Measurements from ENCODE around the gene PPP1R12A.

DNA sequence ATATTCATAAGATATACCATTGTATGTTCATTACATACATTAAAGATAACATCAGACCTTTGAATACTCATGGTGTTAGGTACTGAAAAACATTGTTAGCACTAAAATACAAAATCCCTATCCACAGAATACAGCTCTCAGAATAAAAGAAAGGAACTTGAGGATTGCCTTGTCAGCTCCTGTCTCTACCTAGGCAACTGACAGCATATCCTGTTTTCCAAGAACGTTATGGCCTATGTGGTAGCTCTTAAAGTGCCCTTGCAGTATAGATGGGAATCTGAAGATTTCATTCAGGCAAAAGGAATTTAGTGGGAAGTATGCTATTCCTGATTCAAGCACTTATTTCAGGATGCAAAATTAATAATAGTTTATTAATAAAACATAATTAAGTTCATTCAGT is 1.8 kb upstream of the PPP1R12A start:
- TF ChIP-seq, protein P1, sequence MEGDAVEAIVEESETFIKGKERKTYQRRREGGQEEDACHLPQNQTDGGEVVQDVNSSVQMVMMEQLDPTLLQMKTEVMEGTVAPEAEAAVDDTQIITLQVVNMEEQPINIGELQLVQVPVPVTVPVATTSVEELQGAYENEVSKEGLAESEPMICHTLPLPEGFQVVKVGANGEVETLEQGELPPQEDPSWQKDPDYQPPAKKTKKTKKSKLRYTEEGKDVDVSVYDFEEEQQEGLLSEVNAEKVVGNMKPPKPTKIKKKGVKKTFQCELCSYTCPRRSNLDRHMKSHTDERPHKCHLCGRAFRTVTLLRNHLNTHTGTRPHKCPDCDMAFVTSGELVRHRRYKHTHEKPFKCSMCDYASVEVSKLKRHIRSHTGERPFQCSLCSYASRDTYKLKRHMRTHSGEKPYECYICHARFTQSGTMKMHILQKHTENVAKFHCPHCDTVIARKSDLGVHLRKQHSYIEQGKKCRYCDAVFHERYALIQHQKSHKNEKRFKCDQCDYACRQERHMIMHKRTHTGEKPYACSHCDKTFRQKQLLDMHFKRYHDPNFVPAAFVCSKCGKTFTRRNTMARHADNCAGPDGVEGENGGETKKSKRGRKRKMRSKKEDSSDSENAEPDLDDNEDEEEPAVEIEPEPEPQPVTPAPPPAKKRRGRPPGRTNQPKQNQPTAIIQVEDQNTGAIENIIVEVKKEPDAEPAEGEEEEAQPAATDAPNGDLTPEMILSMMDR (IDR thresholded peaks at IDR 0.05) = no peak
- TF ChIP-seq RAD21 (conservative IDR thresholded peaks at IDR 0.05 in 1 of 2, IDR thresholded peaks at IDR 0.05 in 1 of 2) = no peak
- no peak for TF ChIP-seq POLR2A (IDR thresholded peaks at IDR 0.05; ENCODE audit: low read length)
- TF ChIP-seq EHMT2 (IDR thresholded peaks at IDR 0.05; ENCODE audit: low read depth) = no peak
- TF ChIP-seq, protein P2, sequence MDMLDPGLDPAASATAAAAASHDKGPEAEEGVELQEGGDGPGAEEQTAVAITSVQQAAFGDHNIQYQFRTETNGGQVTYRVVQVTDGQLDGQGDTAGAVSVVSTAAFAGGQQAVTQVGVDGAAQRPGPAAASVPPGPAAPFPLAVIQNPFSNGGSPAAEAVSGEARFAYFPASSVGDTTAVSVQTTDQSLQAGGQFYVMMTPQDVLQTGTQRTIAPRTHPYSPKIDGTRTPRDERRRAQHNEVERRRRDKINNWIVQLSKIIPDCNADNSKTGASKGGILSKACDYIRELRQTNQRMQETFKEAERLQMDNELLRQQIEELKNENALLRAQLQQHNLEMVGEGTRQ (IDR thresholded peaks at IDR 0.05) = no peak
- TF ChIP-seq, protein P3, sequence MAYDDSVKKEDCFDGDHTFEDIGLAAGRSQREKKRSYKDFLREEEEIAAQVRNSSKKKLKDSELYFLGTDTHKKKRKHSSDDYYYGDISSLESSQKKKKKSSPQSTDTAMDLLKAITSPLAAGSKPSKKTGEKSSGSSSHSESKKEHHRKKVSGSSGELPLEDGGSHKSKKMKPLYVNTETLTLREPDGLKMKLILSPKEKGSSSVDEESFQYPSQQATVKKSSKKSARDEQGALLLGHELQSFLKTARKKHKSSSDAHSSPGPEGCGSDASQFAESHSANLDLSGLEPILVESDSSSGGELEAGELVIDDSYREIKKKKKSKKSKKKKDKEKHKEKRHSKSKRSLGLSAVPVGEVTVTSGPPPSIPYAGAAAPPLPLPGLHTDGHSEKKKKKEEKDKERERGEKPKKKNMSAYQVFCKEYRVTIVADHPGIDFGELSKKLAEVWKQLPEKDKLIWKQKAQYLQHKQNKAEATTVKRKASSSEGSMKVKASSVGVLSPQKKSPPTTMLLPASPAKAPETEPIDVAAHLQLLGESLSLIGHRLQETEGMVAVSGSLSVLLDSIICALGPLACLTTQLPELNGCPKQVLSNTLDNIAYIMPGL (CRISPR knock-in tag; IDR thresholded peaks at IDR 0.05; ENCODE audit: borderline replicate concordance) = no peak
